Spinal cord (tissue), 10 donors: ENCODE results near the gene DICER1. TPM values are rescaled to one million over a fixed set of nuclear protein-coding genes. Genes with fewer than 3 reads are reported as not detected.

Source experiments
- DNase-seq, 6 donors: peaks; one replicate each; pipeline versions ENCODE4 v3.0.0 to v3.0.0-alpha.2; 2013 to 2015; ENCODE audit warnings: low spot score in 6 of 6, low read depth in 4 of 6
- H3K27ac ChIP-seq: one replicate; pipeline ENCODE4 v1.5.1; 2013; ENCODE audit warnings: low read depth, low read length, control low read depth
- H3K27me3 ChIP-seq: one replicate; pipeline ENCODE4 v1.6.1; 2013; ENCODE audit warnings: low read length; ENCODE audit not compliant: control insufficient read depth, insufficient read depth
- H3K36me3 ChIP-seq: one replicate; pipeline ENCODE4 v1.6.1; 2013; ENCODE audit warnings: low read length; ENCODE audit not compliant: control insufficient read depth, insufficient read depth
- H3K4me1 ChIP-seq: one replicate; pipeline ENCODE4 v1.6.1; 2013; ENCODE audit warnings: low read length; ENCODE audit not compliant: control insufficient read depth, insufficient read depth
- H3K4me3 ChIP-seq: one replicate; pipeline ENCODE4 v1.5.1; 2013; ENCODE audit warnings: low read depth, low read length, control low read depth
- H3K9me3 ChIP-seq: one replicate; pipeline ENCODE4 v1.6.1; 2013; ENCODE audit warnings: low read length; ENCODE audit not compliant: control insufficient read depth, insufficient read depth
- WGBS: methylation state at CpG from one replicate; pipeline ENCODE4 v1.1.5; 2013; ENCODE audit warnings: missing lambda C conversion rate; ENCODE audit not compliant: insufficient coverage; 5-methylcytosine and 5-hydroxymethylcytosine counted together
- polyA plus RNA-seq, 2 donors: library from polyadenylated mRNA; unstranded; fragments of 120-200 nt; gene quantifications; one replicate each; pipeline ENCODE4 v1.2.1, GENCODE V29; 2013; ENCODE audit not compliant: insufficient read length in 2 of 2
- total RNA-seq, 2 donors: library from RNA; depleted of rRNA in 1 of 2; stranded (reverse); fragments of 120-200 nt in 1 of 2; fragments of >200 nt in 1 of 2; gene quantifications; one replicate each; pipeline versions ENCODE4 v1.2.3 to v1.2.4, GENCODE V29; 2013 to 2014
- donor health status: healthy.

Gene DICER1
- total and polyA plus RNA-seq, 4 donors: 36.7 to 136 (median 59.7) TPM

DNA sequence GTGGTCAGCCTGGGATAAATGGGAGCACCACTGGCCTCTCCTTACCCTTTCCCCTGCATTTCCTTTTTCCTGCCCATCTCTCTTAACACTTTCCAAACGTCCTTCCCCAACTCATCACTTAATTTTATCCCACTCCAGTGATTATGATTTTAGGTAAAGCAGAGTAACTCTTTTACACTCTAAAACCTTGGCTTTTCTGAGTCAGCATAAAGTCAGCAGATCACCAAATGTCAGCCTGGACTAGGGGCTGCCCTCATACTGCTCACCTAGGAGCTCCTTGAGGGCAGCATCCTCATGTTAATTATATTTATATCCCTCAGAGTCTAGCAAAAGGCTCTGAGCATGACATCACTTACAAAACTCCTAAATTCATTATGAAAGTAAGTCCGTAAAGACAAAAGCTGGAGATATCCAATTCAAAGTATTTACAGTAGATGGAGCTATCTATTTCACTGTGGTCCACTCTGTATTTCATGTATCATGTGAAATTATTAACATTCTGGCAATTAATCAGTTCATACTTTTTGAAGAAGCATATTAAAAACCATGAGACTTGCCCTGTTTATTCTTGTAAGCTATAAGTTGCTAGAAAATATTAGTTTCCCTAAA is 17.0 kb upstream of the DICER1 start:
- no peak overlapping the region for H3K27ac ChIP-seq
- no peaks in the 10 kb centered on the region for H3K4me1 ChIP-seq
- no peak overlapping the region for H3K4me3 ChIP-seq
- DNase-seq: no peak
- no peaks in the 10 kb centered on the region for H3K27me3 ChIP-seq
- no CpG with 5 or more reads among the region's 2 CpGs for WGBS
- no peaks in the 10 kb centered on the region for H3K36me3 ChIP-seq
- H3K9me3 ChIP-seq: no peaks in the 10 kb centered on the region

GRCh38 chr14:95173518-95173917 is 16.2 kb upstream of the DICER1 start:
- no peak for DNase-seq
- Histone ChIP-seq H3K36me3 (no peaks in the 10 kb centered on the region), H3K27ac (no peak overlapping the region), H3K9me3 (no peaks in the 10 kb centered on the region), H3K4me1 (no peaks in the 10 kb centered on the region), H3K27me3 (no peaks in the 10 kb centered on the region), H3K4me3 (no peak overlapping the region)

GRCh38 chr14:95167177-95167576 is 9.8 kb upstream of the DICER1 start:
- DNase-seq: no peak
- H3K4me1 ChIP-seq: no peaks in the 10 kb centered on the region
- WGBS: 94% methylated on average over 2 of the region's 2 CpGs

GRCh38 chr14:95165517-95165916 is 8.2 kb upstream of the DICER1 start:
- no peak for DNase-seq
- H3K4me1 ChIP-seq: no peaks in the 10 kb centered on the region

More at GRCh38 chr14:95167177-95167576, 9.8 kb upstream of the DICER1 start:
- Histone ChIP-seq H3K4me3 (no peak overlapping the region), H3K27me3 (no peaks in the 10 kb centered on the region), H3K9me3 (peaks cover 10% of the 10 kb centered on the region), H3K27ac (no peak overlapping the region), H3K36me3 (no peaks in the 10 kb centered on the region)

DNA sequence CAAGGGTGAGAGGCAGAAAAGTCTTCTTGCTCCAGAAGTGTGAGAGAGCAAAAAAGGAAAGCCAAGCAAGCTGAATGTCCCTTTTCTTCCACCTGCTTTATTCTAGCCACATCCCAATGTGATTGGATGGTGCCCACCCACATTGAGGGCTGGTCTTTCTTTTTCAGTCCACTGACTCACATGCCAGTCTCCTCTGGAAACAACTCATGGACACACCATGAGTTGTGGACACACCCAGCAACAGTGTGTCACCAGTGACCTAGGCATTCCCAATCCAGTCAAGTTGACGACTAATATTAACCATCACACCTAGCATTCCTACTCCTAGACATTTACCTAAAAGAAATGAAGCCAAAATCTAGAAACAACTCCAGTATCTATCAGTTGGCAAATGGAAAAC is 7.2 kb upstream of the DICER1 start:
- H3K36me3 ChIP-seq: no peaks in the 10 kb centered on the region
- DNase-seq: no peak
- no peak overlapping the region for H3K27ac ChIP-seq
- peaks cover 10% of the 10 kb centered on the region for H3K9me3 ChIP-seq
- no peaks in the 10 kb centered on the region for H3K4me1 ChIP-seq
- H3K27me3 ChIP-seq: no peaks in the 10 kb centered on the region
- H3K4me3 ChIP-seq: no peak overlapping the region
- 83% methylated on average over 1 of the region's 1 CpG for WGBS

More at GRCh38 chr14:95165517-95165916, 8.2 kb upstream of the DICER1 start:
- Histone ChIP-seq H3K27ac (no peak overlapping the region), H3K9me3 (peaks cover 10% of the 10 kb centered on the region), H3K36me3 (no peaks in the 10 kb centered on the region), H3K4me3 (no peak overlapping the region), H3K27me3 (no peaks in the 10 kb centered on the region)
- WGBS: 83% methylated on average over 2 of the region's 3 CpGs

DNA sequence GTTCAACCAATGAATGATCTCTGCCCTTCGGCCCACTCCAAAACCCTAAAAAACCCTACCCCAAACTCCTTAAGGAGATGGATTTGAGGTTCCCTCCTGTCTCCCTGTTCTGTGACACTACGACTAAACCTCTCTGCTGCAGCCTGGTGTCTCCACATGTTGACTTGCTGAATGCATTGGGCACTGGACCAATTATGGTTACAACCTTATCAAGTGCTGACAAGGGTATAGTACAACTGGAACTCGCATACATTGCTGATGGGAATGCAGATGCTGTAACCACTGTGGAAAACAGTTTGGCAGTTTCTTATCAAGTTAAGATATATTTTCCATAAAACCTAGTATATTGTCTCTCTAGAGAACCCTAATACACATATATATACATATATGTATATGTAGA is 6.3 kb upstream of the DICER1 start:
- no peak overlapping the region for H3K4me3 ChIP-seq
- H3K9me3 ChIP-seq: peaks cover 10% of the 10 kb centered on the region
- no peaks in the 10 kb centered on the region for H3K27me3 ChIP-seq
- H3K36me3 ChIP-seq: no peaks in the 10 kb centered on the region
- H3K27ac ChIP-seq: no peak overlapping the region
- 81% methylated on average over 2 of the region's 3 CpGs for WGBS
- peaks cover under 1% of the 10 kb centered on the region for H3K4me1 ChIP-seq
- DNase-seq: no peak

DNA sequence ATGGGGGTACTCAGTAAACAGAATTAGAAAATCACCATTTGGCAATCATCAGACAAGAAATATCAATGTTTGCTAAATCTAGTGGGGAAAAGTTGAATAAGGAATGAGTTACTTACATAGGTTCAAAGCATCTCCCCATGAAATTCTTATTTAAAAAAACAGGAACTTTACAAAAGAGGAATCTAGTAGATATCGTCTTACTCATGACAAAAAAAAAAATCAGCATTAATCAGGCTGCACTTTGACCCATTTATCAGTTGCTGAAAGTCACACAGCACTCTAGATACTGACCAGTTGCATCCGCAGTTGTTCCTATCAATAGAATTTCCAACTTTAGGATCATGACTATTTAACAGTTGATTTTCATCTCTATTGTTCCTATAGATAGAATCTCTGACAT is 5.8 kb upstream of the DICER1 start:
- H3K27me3 ChIP-seq: no peaks in the 10 kb centered on the region
- H3K27ac ChIP-seq: no peak overlapping the region
- no peaks in the 10 kb centered on the region for H3K36me3 ChIP-seq
- H3K4me1 ChIP-seq: peaks cover 6% of the 10 kb centered on the region
- H3K9me3 ChIP-seq: peaks cover 10% of the 10 kb centered on the region
- no peak overlapping the region for H3K4me3 ChIP-seq
- DNase-seq: no peak
- no CpG with 5 or more reads among the region's 2 CpGs for WGBS

DNA sequence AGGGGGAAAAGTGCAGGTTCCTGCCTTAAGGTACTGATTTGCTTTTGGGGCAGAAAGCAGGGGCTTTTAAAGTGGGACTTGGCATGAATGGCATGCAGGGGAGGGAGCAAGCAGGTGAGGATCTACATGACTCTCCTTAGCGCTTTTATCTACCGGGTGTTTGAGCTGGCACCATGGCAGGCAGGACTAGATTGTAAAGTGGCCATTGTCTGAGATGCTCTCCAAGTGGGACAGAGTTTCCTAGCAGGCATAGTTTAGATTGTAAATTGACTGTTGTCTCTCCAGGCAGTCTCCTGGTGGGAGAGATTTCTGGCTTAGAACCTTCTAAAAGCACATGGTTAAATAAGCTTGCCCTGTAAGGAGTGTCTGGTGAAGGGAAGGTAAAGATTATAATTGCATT is 5.3 kb upstream of the DICER1 start:
- WGBS: 25% methylated on average over 2 of the region's 2 CpGs
- H3K4me1 ChIP-seq: peaks cover 9% of the 10 kb centered on the region
- H3K9me3 ChIP-seq: peaks cover 10% of the 10 kb centered on the region
- no peaks in the 10 kb centered on the region for H3K36me3 ChIP-seq
- H3K27ac ChIP-seq: no peak overlapping the region
- H3K4me3 ChIP-seq: no peak overlapping the region
- no peaks in the 10 kb centered on the region for H3K27me3 ChIP-seq
- no peak for DNase-seq

GRCh38 chr14:95157048-95157326 is 342 bp downstream of the DICER1 start:
- H3K36me3 ChIP-seq: no peaks in the 10 kb centered on the region
- no peaks in the 10 kb centered on the region for H3K9me3 ChIP-seq
- H3K4me1 ChIP-seq: peaks cover 9% of the 10 kb centered on the region
- H3K4me3 ChIP-seq: peak overlapping the region; percentile 71
- WGBS: under 1% methylated on average over 50 of the region's 50 CpGs
- DNase-seq: no peak
- no peak overlapping the region for H3K27ac ChIP-seq
- no peaks in the 10 kb centered on the region for H3K27me3 ChIP-seq

DNA sequence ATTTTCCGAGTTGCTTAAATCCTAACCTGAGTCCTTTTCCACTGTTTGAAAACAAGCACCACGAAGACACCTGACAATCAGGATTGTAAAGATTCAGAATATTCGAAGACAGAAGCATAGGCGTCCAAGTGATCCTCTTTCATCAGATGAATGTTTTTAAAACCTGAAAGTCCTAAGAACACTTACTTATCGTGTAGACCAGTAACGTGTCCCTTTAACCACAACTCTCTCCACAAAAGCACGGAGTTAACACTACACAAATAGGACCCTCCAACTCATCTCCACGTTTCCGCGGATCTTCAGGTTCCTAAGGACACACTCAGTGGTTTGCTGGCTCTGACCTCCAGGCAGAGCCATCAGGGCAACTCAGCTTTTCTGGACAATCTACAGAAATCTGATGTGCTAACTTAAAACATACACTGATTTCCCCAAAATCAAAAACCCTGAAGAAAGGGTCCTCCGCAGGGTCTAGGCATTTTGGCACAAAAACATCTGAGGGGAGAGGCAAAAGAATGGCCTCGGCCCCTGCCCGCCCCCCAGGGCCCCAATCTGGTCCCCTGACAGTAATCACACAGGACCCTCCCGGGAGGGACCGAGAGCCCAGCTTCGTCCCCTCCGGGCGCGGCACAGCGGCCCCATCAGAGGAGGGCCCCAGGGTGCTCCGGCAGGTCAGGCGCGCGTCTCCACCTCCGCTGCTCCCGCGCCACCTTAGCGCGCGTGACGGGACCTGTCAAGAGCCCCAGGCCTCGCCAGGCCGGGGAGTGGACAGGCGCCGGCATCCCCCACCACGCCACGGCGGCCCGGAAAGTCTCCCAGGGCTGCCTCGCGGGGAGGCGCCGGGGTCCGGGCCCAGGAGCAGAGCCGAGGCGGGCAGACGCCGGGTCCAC is 925 bp downstream of the DICER1 start:
- Histone ChIP-seq H3K27ac (peak overlapping the region; percentile 57), H3K4me3 (peak overlapping the region; percentile 71), H3K4me1 (peaks cover 9% of the 10 kb centered on the region), H3K9me3 (no peaks in the 10 kb centered on the region), H3K27me3 (no peaks in the 10 kb centered on the region), H3K36me3 (no peaks in the 10 kb centered on the region)
- under 1% methylated on average over 48 of the region's 48 CpGs for WGBS
- peak in 1 of 6 donors; percentile 47 for DNase-seq
